Neural cell (in vitro differentiated cells): ENCODE data around the gene NPHP4. TPM values are rescaled to one million over a fixed set of nuclear protein-coding genes. Genes with fewer than 3 reads are reported as not detected.

ENCODE experiments used
- H2AFZ ChIP-seq: fragments of 200-600, 300-800 bp; sonication (generic), shearing (Covaris generic); 2 replicates; pipeline ENCODE4 v1.6.0; 2014; ENCODE audit warnings: low read depth, mild to moderate bottlenecking, antibody characterized with exemption, low read length, moderate library complexity
- H3F3A ChIP-seq: fragments of 200-600 bp; shearing (Covaris generic); 2 replicates; pipeline ENCODE4 v1.6.1; 2016; ENCODE audit warnings: mild to moderate bottlenecking, moderate library complexity, mixed read lengths, antibody characterized with exemption, low read length; ENCODE audit not compliant: insufficient read depth, poor library complexity, severe bottlenecking
- H3K27ac ChIP-seq: fragments of 200-600, 300-800 bp; sonication (generic), shearing (Covaris generic); 2 replicates; pipeline ENCODE4 v1.5.1; 2014; ENCODE audit warnings: mild to moderate bottlenecking, low read length, moderate library complexity
- H3K27me3 ChIP-seq: fragments of 300-800, 200-600 bp; sonication (generic), shearing (Covaris generic); 2 replicates; pipeline ENCODE4 v1.6.0; 2014; ENCODE audit warnings: mild to moderate bottlenecking, low read depth, low read length, moderate library complexity; ENCODE audit not compliant: insufficient read depth
- H3K36me3 ChIP-seq: fragments of 300-800, 200-600 bp; sonication (generic), shearing (Covaris generic); 2 replicates; pipeline ENCODE4 v1.5.1; 2014; ENCODE audit warnings: mild to moderate bottlenecking, antibody characterized with exemption, low read length, moderate library complexity; ENCODE audit not compliant: insufficient read depth
- H3K4me2 ChIP-seq: fragments of 300-800, 200-600 bp; sonication (generic), shearing (Covaris generic); 2 replicates; pipeline ENCODE4 v1.6.0; 2014; ENCODE audit warnings: mild to moderate bottlenecking, low read length
- H3K4me3 ChIP-seq: fragments of 300-800, 200-600 bp; sonication (generic), shearing (Covaris generic); 2 replicates; pipeline ENCODE4 v1.5.1; 2014; ENCODE audit warnings: mild to moderate bottlenecking, low read length, moderate library complexity
- H3K79me2 ChIP-seq: fragments of 200-600 bp; shearing (Covaris generic); replicated peaks from 2 replicates; pipeline ENCODE4 v1.6.0; 2014; ENCODE audit warnings: mild to moderate bottlenecking, low read length, moderate library complexity; ENCODE audit not compliant: insufficient read depth
- H3K9ac ChIP-seq: fragments of 300-800, 200-600 bp; sonication (generic), shearing (Covaris generic); 2 replicates; pipeline ENCODE4 v1.6.1; 2016; ENCODE audit warnings: mild to moderate bottlenecking, low read length, mixed read lengths
- H3K9me2 ChIP-seq: fragments of 200-600 bp; shearing (Covaris generic); 2 replicates; pipeline ENCODE4 v1.6.1; 2016; ENCODE audit warnings: mild to moderate bottlenecking, low read length, mixed read lengths; ENCODE audit not compliant: insufficient read depth
- H3K9me3 ChIP-seq: fragments of 200-600, 300-800 bp; sonication (generic), shearing (Covaris generic); 2 replicates; pipeline ENCODE4 v1.6.1; 2016; ENCODE audit warnings: mild to moderate bottlenecking, mixed run types, low read length, moderate library complexity, mixed read lengths
- H4K20me1 ChIP-seq: fragments of 200-600 bp; shearing (Covaris generic); 2 replicates; pipeline ENCODE4 v1.6.1; 2016; ENCODE audit warnings: mild to moderate bottlenecking, mixed run types; ENCODE audit not compliant: insufficient read depth
- EP300 ChIP-seq: fragments of 450-650 bp; conservative IDR thresholded peaks from 2 replicates; pipeline ENCODE4 v1.6.1; 2014; ENCODE audit warnings: antibody characterized with exemption, mild to moderate bottlenecking, moderate library complexity; ENCODE audit not compliant: poor library complexity, severe bottlenecking
- EZH2 ChIP-seq: fragments of 200-600, 300-800 bp; shearing (Covaris generic), sonication (generic); IDR thresholded peaks from 2 replicates; pipeline ENCODE4 v1.6.1; 2014; ENCODE audit warnings: antibody characterized with exemption, low read length, borderline replicate concordance, mild to moderate bottlenecking; ENCODE audit not compliant: insufficient read depth, poor library complexity, severe bottlenecking
- MXI1 ChIP-seq: fragments of 450-650 bp; conservative IDR thresholded peaks from 2 replicates; pipeline ENCODE4 v1.6.1; 2014; ENCODE audit warnings: antibody characterized with exemption, mild to moderate bottlenecking; ENCODE audit not compliant: poor library complexity, severe bottlenecking
- POLR2AphosphoS5 ChIP-seq: IDR thresholded peaks from 2 replicates; pipeline ENCODE4 v1.6.1; 2012
- RAD21 ChIP-seq: fragments of 450-650 bp; conservative IDR thresholded peaks from 2 replicates; pipeline ENCODE4 v1.6.1; 2014; ENCODE audit warnings: antibody characterized with exemption, mild to moderate bottlenecking, moderate library complexity
- SMC3 ChIP-seq: fragments of 450-650 bp; conservative IDR thresholded peaks from 2 replicates; pipeline ENCODE4 v1.6.1; 2014; ENCODE audit warnings: antibody characterized with exemption, mild to moderate bottlenecking, moderate library complexity; ENCODE audit not compliant: poor library complexity
- TAF1 ChIP-seq: IDR thresholded peaks from 2 replicates; pipeline ENCODE4 v1.6.1; 2012; ENCODE audit warnings: low read depth
- polyA plus RNA-seq: library from polyadenylated mRNA; depleted of rRNA; stranded (reverse); fragments of >200 nt; gene quantifications from 2 replicates; pipeline ENCODE4 v1.2.3, GENCODE V29; 2014
- TF ChIP-seq, protein P1 (sequence below): fragments of 450-650 bp; IDR thresholded peaks from 2 replicates; pipeline ENCODE4 v1.5.1; 2014; ENCODE audit warnings: antibody characterized with exemption, mild to moderate bottlenecking, moderate library complexity; ENCODE audit not compliant: poor library complexity, severe bottlenecking
- TF ChIP-seq, protein P2 (sequence below): IDR thresholded peaks from 2 replicates; pipeline ENCODE4 v1.6.1; 2012; ENCODE audit warnings: borderline replicate concordance

NPHP4 gene
- polyA plus RNA-seq, 1 donor from 2014 or later: 17.1 TPM

DNA sequence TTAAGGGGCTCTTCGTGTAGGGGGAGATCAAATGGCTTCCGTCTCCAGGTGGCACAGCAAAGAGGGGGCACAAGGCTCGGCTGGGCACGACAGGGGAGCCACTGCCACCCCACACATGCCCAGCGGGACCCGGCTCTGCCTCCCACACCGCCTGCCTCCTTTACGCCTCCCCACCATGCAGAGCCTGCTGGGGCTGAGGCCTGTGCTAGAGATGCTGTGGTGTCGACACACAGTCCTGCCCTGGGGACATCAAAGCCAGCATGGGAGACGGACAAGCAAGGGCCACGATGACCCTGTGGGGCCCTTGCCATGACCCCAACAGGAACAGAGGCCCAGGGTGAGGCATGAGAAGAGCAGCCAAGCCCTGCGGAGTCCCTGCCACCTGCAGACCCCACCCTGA is 102.8 kb downstream of the NPHP4 start:
- no peaks in the 10 kb centered on the region for H3K36me3 ChIP-seq
- H3K4me3 ChIP-seq: no peak overlapping the region
- H3K9me2 ChIP-seq: no peaks in the 10 kb centered on the region
- H2AFZ ChIP-seq: no peak overlapping the region
- no peaks in the 10 kb centered on the region for H4K20me1 ChIP-seq
- TF ChIP-seq, protein P1, sequence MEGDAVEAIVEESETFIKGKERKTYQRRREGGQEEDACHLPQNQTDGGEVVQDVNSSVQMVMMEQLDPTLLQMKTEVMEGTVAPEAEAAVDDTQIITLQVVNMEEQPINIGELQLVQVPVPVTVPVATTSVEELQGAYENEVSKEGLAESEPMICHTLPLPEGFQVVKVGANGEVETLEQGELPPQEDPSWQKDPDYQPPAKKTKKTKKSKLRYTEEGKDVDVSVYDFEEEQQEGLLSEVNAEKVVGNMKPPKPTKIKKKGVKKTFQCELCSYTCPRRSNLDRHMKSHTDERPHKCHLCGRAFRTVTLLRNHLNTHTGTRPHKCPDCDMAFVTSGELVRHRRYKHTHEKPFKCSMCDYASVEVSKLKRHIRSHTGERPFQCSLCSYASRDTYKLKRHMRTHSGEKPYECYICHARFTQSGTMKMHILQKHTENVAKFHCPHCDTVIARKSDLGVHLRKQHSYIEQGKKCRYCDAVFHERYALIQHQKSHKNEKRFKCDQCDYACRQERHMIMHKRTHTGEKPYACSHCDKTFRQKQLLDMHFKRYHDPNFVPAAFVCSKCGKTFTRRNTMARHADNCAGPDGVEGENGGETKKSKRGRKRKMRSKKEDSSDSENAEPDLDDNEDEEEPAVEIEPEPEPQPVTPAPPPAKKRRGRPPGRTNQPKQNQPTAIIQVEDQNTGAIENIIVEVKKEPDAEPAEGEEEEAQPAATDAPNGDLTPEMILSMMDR: no peak
- TF ChIP-seq SMC3 (no peak), EZH2 (no peak), EP300 (no peak), MXI1 (no peak), RAD21 (no peak), POLR2AphosphoS5 (no peak), TAF1 (no peak)
- TF ChIP-seq, protein P2, sequence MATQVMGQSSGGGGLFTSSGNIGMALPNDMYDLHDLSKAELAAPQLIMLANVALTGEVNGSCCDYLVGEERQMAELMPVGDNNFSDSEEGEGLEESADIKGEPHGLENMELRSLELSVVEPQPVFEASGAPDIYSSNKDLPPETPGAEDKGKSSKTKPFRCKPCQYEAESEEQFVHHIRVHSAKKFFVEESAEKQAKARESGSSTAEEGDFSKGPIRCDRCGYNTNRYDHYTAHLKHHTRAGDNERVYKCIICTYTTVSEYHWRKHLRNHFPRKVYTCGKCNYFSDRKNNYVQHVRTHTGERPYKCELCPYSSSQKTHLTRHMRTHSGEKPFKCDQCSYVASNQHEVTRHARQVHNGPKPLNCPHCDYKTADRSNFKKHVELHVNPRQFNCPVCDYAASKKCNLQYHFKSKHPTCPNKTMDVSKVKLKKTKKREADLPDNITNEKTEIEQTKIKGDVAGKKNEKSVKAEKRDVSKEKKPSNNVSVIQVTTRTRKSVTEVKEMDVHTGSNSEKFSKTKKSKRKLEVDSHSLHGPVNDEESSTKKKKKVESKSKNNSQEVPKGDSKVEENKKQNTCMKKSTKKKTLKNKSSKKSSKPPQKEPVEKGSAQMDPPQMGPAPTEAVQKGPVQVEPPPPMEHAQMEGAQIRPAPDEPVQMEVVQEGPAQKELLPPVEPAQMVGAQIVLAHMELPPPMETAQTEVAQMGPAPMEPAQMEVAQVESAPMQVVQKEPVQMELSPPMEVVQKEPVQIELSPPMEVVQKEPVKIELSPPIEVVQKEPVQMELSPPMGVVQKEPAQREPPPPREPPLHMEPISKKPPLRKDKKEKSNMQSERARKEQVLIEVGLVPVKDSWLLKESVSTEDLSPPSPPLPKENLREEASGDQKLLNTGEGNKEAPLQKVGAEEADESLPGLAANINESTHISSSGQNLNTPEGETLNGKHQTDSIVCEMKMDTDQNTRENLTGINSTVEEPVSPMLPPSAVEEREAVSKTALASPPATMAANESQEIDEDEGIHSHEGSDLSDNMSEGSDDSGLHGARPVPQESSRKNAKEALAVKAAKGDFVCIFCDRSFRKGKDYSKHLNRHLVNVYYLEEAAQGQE: no peak
- no peaks in the 10 kb centered on the region for H3K9me3 ChIP-seq
- H3K27me3 ChIP-seq: no peaks in the 10 kb centered on the region
- H3K27ac ChIP-seq: no peak overlapping the region
- H3K4me2 ChIP-seq: no peak overlapping the region
- no peak overlapping the region for H3K9ac ChIP-seq
- no peaks in the 10 kb centered on the region for H3F3A ChIP-seq
- H3K79me2 ChIP-seq: no peaks in the 10 kb centered on the region

GRCh38 chr1:5888606-5889211 is 103.5 kb downstream of the NPHP4 start:
- Histone ChIP-seq H3K9me2 (no peaks in the 10 kb centered on the region), H3K27me3 (no peaks in the 10 kb centered on the region), H3K36me3 (no peaks in the 10 kb centered on the region), H3K4me3 (no peak overlapping the region), H3F3A (no peaks in the 10 kb centered on the region), H3K9ac (no peak overlapping the region), H3K4me2 (no peak overlapping the region), H4K20me1 (no peaks in the 10 kb centered on the region), H2AFZ (no peak overlapping the region), H3K27ac (no peak overlapping the region), H3K9me3 (no peaks in the 10 kb centered on the region), H3K79me2 (no peaks in the 10 kb centered on the region)
- TF ChIP-seq MXI1 (no peak), POLR2AphosphoS5 (no peak), TAF1 (no peak), EP300 (no peak), EZH2 (no peak), RAD21 (no peak), SMC3 (no peak)
- TF ChIP-seq, protein P1: no peak
